ENCODE data around the gene ACKR2. TPM values are rescaled to one million over a fixed set of nuclear protein-coding genes. Genes with fewer than 3 reads are reported as not detected.

Gene ACKR2
- total RNA-seq, 1 donor from 2014 or later = 1.2 TPM

DNA sequence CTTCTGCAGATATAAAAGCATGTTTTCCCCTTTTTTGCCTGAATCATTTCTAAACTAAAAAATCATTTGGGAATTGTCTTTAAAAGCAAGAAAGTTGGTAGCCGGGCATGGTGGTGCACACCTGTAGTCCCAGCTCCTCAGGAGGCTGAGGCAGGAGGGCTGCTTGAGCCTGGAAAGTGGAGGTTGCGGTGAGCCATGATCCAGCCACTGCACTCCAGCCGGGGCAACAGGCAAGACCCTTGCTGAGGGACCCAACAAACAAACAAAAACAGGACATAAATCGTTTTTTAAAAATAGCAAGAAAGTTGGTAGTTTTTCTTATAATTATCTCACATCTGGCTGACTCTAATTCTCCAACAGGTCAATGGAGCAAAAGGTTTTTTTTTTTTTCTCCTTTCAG is 7.5 kb upstream of the ACKR2 start:
- Mint-ChIP-seq H3K4me3 (no peak overlapping the region), H3K27ac (no peak overlapping the region), H3K9me3 (no peaks in the 10 kb centered on the region), H3K4me1 (peaks cover 40% of the 10 kb centered on the region), H3K27me3 (ENCODE audit: low read depth) (peaks cover 12% of the 10 kb centered on the region), H3K36me3 (peaks cover 5% of the 10 kb centered on the region)
- DNase-seq (ENCODE audit: low spot score in 2 of 2, unreplicated experiment in 2 of 2) = no peak
- TF ChIP-seq, protein P1, sequence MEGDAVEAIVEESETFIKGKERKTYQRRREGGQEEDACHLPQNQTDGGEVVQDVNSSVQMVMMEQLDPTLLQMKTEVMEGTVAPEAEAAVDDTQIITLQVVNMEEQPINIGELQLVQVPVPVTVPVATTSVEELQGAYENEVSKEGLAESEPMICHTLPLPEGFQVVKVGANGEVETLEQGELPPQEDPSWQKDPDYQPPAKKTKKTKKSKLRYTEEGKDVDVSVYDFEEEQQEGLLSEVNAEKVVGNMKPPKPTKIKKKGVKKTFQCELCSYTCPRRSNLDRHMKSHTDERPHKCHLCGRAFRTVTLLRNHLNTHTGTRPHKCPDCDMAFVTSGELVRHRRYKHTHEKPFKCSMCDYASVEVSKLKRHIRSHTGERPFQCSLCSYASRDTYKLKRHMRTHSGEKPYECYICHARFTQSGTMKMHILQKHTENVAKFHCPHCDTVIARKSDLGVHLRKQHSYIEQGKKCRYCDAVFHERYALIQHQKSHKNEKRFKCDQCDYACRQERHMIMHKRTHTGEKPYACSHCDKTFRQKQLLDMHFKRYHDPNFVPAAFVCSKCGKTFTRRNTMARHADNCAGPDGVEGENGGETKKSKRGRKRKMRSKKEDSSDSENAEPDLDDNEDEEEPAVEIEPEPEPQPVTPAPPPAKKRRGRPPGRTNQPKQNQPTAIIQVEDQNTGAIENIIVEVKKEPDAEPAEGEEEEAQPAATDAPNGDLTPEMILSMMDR (IDR thresholded peaks at IDR 0.05; ENCODE audit: unreplicated experiment) = no peak

DNA sequence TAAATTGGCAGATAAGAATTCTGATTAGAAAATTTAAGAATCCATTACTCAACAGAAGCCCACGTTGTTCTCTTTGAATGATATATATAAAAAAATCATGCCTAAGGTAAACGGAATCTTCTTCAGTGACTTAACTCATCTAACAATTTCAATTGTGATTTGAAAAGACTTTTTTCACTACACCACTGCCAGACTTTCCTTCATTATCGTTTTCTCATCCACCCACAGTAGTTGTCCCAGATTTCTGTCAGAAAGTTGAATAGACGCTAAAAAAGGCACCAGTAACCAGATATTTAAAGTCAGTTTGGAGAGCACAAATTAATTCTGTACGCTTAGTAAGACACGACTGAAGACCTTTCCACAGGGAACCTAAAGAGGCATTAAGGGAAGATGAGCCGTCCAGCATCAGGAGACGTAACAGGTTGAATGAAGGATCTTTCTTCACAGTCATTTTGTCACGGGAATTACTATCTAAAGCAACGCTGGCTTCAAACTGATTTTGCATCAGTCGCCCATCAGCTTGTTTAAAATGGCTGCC is 6.3 kb upstream of the ACKR2 start:
- no peaks in the 10 kb centered on the region for H3K9me3 Mint-ChIP-seq

DNA sequence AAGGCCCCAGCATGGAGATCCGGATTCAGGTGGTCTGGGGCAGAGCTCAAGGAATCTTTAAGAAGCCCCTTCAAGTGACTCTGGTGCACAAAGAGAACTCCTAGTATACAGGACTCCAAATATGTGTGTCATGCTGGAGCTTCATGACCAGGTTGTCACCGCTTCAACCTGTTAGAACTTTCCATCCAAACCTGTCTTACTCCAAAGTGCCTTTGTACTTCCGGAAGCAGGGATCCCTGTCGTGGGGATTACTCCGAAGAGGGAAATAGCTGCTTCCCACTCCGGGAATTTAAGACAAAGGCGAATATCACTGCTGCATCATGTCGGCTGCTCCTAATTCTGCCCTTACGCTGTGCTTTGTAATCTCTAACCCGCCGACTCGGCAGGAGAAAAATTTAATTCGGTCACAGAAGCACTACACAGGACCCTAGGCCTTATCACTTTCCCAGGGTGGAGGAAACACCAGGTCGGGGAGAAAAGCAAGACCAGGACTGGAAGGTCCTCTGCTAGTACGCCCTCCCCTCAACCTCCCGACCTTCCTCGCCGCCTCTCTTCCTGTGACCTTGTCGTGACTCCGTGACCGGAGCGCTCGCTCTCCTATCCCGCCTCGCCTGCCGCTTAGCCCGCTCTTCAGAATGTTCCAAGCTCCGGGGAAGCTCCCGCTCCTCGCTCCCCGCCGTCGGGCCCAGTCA is 5.7 kb upstream of the ACKR2 start:
- peaks cover 12% of the 10 kb centered on the region for H3K27me3 Mint-ChIP-seq (ENCODE audit: low read depth)
- no peaks in the 10 kb centered on the region for H3K9me3 Mint-ChIP-seq
- H3K4me3 Mint-ChIP-seq = peak overlapping the region; percentile 95
- DNase-seq (ENCODE audit: low spot score in 2 of 2, unreplicated experiment in 2 of 2) = peak in 1 of 2 experiments; percentile 46
- TF ChIP-seq, protein P1 (IDR thresholded peaks at IDR 0.05; ENCODE audit: unreplicated experiment) = no peak
- peaks cover 40% of the 10 kb centered on the region for H3K4me1 Mint-ChIP-seq
- peaks cover 5% of the 10 kb centered on the region for H3K36me3 Mint-ChIP-seq
- H3K27ac Mint-ChIP-seq = peak overlapping the region; percentile 98

More for the DNA sequence above, 6.3 kb upstream of the ACKR2 start:
- Mint-ChIP-seq H3K27ac (peak overlapping the region; percentile 98), H3K4me1 (peaks cover 40% of the 10 kb centered on the region), H3K36me3 (peaks cover 5% of the 10 kb centered on the region), H3K27me3 (ENCODE audit: low read depth) (peaks cover 12% of the 10 kb centered on the region), H3K4me3 (peak overlapping the region; percentile 95)
- TF ChIP-seq, protein P1 (IDR thresholded peaks at IDR 0.05; ENCODE audit: unreplicated experiment) = no peak
- DNase-seq (ENCODE audit: low spot score in 2 of 2, unreplicated experiment in 2 of 2) = no peak

DNA sequence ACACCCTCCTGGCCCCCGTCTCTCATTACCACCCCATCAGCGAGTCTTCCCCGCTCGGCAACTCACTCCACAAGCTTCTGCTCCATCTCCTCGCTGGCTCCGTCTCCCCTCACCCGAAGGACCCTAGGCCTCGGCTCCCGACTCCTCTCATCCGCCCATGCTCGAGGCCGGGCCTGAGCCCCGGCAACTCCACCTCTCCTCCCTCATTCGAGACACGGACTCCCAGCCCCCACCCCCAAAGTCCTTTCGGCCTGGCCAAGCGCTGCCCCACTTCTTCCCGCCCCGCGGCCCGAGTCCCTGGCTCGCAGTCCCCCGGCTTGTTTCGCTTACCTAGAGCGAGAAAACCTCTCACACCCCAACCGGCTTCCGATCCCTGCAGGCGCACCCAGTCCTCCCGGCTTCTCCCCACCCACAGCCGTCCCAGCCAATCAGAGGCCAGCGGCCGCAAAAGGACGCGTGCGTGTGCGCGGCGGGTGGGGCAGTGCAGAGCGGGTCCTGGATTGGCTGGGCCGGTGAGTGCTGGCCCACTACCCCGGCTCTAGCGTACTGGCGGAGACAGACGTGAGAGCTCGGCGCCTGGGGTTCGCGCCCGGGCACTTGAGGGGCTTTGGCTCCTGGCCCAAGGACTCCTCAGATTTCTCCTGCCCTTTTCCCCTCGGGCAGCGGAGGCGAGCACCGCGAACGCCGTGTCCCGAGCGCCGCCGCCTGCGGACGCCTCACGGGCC is 5.0 kb upstream of the ACKR2 start, which contains the start of gene HIGD1A:
TSS of gene HIGD1A (minus strand) at position 385 of the 725 bp plus-strand sequence. CDS start 10,237 bp downstream, outside the sequence.
- Mint-ChIP-seq H3K4me1 (peaks cover 43% of the 10 kb centered on the region), H3K9me3 (no peaks in the 10 kb centered on the region), H3K4me3 (peak within 1 kb of the TSS; percentile 95), H3K27me3 (ENCODE audit: low read depth) (peaks cover 12% of the 10 kb centered on the region), H3K27ac (peak within 1 kb of the TSS; percentile 98), H3K36me3 (peaks cover 5% of the 10 kb centered on the region)
- DNase-seq (ENCODE audit: low spot score in 2 of 2, unreplicated experiment in 2 of 2) = peak; percentile 91 to 93
- TF ChIP-seq, protein P1 (IDR thresholded peaks at IDR 0.05; ENCODE audit: unreplicated experiment) = no peak

DNA sequence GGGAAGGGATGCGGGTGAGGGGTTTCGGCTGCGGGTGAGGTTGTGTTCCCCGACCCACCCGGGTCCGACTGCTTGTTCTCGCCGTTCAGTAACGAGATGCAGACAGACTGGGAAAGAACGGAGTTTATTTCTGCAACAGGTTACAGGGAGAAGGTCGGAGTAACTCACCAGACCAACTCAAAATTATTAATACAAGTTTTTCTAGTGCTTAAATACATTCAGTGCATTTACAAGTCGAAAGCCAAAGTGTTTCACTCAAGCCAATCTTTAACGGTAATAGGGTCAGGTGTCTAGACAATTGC is 4.5 kb upstream of the ACKR2 start:
- peak overlapping the region; percentile 98 for H3K27ac Mint-ChIP-seq
- TF ChIP-seq, protein P1 (IDR thresholded peaks at IDR 0.05; ENCODE audit: unreplicated experiment) = no peak
- H3K4me1 Mint-ChIP-seq = peaks cover 41% of the 10 kb centered on the region
- no peaks in the 10 kb centered on the region for H3K9me3 Mint-ChIP-seq
- H3K27me3 Mint-ChIP-seq (ENCODE audit: low read depth) = peaks cover 12% of the 10 kb centered on the region
- DNase-seq (ENCODE audit: low spot score in 2 of 2, unreplicated experiment in 2 of 2) = no peak
- H3K36me3 Mint-ChIP-seq = peaks cover 2% of the 10 kb centered on the region
- H3K4me3 Mint-ChIP-seq = peak overlapping the region; percentile 95

All from mesothelial cell of epicardium (in vitro differentiated cells).